WTC11 (cell line): ENCODE results near the gene YAF2.

ENCODE experiments used
- ATF1 ChIP-seq: sonication (generic); formaldehyde crosslinking; IDR thresholded peaks from 2 replicates; pipeline ENCODE4 v1.8.1; 2023; ENCODE audit warnings: mild to moderate bottlenecking, moderate library complexity, missing genetic modification reagents
- FOXJ3 ChIP-seq: sonication (generic); formaldehyde crosslinking; IDR thresholded peaks from 2 replicates; pipeline ENCODE4 v1.9.0; 2021; ENCODE audit warnings: missing genetic modification reagents, mild to moderate bottlenecking, borderline replicate concordance
- TF ChIP-seq, protein P1 (sequence below): fragments of 200-600 bp; IDR thresholded peaks from 2 replicates; pipeline ENCODE4 v1.8.0; 2022; ENCODE audit warnings: antibody characterized with exemption

DNA sequence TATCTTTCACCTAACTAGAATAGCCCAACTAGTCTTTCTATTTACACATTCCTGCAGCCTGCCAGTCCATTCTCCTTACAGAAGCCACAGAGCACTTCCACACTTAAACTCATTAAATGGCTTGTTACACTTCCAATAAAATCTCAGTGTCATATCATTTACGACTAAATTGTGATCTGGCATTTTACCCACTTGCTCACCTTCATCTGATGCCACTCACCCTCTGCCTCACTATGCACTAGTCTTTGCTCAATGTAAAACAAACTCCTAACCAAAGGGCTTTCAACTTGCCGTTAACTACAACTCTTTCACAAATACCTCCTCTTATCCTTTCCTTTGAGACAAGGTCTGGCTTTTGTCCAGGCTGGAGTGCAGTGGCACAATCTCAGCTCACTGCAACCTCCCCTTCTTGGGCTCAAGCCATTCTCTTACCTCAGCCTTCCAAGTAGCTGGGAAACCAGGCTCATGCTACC, 24.1 kb downstream of the YAF2 start:
- TF ChIP-seq FOXJ3 (CRISPR knock-in tag) (no peak), ATF1 (CRISPR knock-in tag) (no peak)
- TF ChIP-seq, protein P1, sequence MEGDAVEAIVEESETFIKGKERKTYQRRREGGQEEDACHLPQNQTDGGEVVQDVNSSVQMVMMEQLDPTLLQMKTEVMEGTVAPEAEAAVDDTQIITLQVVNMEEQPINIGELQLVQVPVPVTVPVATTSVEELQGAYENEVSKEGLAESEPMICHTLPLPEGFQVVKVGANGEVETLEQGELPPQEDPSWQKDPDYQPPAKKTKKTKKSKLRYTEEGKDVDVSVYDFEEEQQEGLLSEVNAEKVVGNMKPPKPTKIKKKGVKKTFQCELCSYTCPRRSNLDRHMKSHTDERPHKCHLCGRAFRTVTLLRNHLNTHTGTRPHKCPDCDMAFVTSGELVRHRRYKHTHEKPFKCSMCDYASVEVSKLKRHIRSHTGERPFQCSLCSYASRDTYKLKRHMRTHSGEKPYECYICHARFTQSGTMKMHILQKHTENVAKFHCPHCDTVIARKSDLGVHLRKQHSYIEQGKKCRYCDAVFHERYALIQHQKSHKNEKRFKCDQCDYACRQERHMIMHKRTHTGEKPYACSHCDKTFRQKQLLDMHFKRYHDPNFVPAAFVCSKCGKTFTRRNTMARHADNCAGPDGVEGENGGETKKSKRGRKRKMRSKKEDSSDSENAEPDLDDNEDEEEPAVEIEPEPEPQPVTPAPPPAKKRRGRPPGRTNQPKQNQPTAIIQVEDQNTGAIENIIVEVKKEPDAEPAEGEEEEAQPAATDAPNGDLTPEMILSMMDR, result no peak
